Renal pelvis (tissue), 4 donors: ENCODE data around the gene ITGAE. TPM values are rescaled to one million over a fixed set of nuclear protein-coding genes. Genes with fewer than 3 reads are reported as not detected.

Experiments
- DNase-seq: peaks from one replicate; pipeline ENCODE4 v3.0.0-alpha.2; 2013
- polyA plus RNA-seq, 3 donors: library from polyadenylated mRNA; unstranded; fragments of 120-200 nt; gene quantifications; one replicate each; pipeline ENCODE4 v1.2.1, GENCODE V29; 2013; ENCODE audit not compliant: insufficient read length in 3 of 3

The ITGAE gene
- polyA plus RNA-seq, 3 donors = 38.2 to 46.5 (median 42.7) TPM

GRCh38 chr17:3827124-3827773 is 26.3 kb upstream of the ITGAE start:
- peak; percentile 42 for DNase-seq

GRCh38 chr17:3826191-3826590 is 25.2 kb upstream of the ITGAE start:
- no peak for DNase-seq

GRCh38 chr17:3821101-3821500 is 20.1 kb upstream of the ITGAE start:
- DNase-seq = no peak

GRCh38 chr17:3818786-3819185 is 17.8 kb upstream of the ITGAE start:
- no peak for DNase-seq

- no peak for DNase-seq
These were observed 17.0 kb upstream of the ITGAE start for GRCh38 chr17:3817851-3818605.

- DNase-seq = no peak
These were observed 14.9 kb upstream of the ITGAE start for GRCh38 chr17:3815925-3816324.

GRCh38 chr17:3815122-3815521 is 14.1 kb upstream of the ITGAE start:
- no peak for DNase-seq

- no peak for DNase-seq
These were observed 13.4 kb upstream of the ITGAE start for GRCh38 chr17:3814361-3814760.

GRCh38 chr17:3813171-3813570 is 12.2 kb upstream of the ITGAE start:
- no peak for DNase-seq

GRCh38 chr17:3812771-3813170 is 11.8 kb upstream of the ITGAE start:
- DNase-seq = no peak

- DNase-seq = no peak
These were observed 11.3 kb upstream of the ITGAE start for GRCh38 chr17:3812284-3812683.

- no peak for DNase-seq
These were observed 9.0 kb upstream of the ITGAE start for GRCh38 chr17:3810019-3810418.

GRCh38 chr17:3809135-3809534 is 8.1 kb upstream of the ITGAE start:
- DNase-seq = no peak

GRCh38 chr17:3808701-3809100 is 7.7 kb upstream of the ITGAE start:
- no peak for DNase-seq

- DNase-seq = no peak
These were observed 4.6 kb upstream of the ITGAE start for GRCh38 chr17:3805581-3805980.

GRCh38 chr17:3804503-3804931 is 3.5 kb upstream of the ITGAE start:
- DNase-seq = no peak

- DNase-seq = no peak
These were observed 2.3 kb upstream of the ITGAE start for GRCh38 chr17:3803308-3803640.

- peak; percentile 35 for DNase-seq
These were observed 1.7 kb upstream of the ITGAE start for GRCh38 chr17:3802461-3803307.

GRCh38 chr17:3801792-3802191 is 804 bp upstream of the ITGAE start:
- no peak for DNase-seq

GRCh38 chr17:3801347-3801746 is 359 bp upstream of the ITGAE start:
- DNase-seq = no peak

GRCh38 chr17:3799181-3799945 is 1.6 kb downstream of the ITGAE start:
- DNase-seq = no peak
